Bronchial epithelial cell (primary cell): ENCODE results near the gene FAXDC2. TPM values are rescaled to one million over a fixed set of nuclear protein-coding genes. Genes with fewer than 3 reads are reported as not detected.

Source experiments
- DNase-seq: peaks from one replicate; pipeline ENCODE4 v3.0.0-alpha.2; 2010; ENCODE audit warnings: low read depth
- FAIRE-seq: peaks from 2 replicates; lab custom pipeline; 2011; peaks lifted over from hg19 to GRCh38; lab: Jason Lieb, UNC
- H3K27me3 ChIP-seq: 2 replicates; pipeline ENCODE4 v1.5.1; 2011; ENCODE audit warnings: low read length; ENCODE audit not compliant: control insufficient read depth, insufficient read depth
- H3K36me3 ChIP-seq: 2 replicates; pipeline ENCODE4 v1.5.1; 2011; ENCODE audit warnings: low read length; ENCODE audit not compliant: control insufficient read depth, insufficient read depth
- H3K4me3 ChIP-seq: 2 replicates; pipeline ENCODE4 v1.5.1; 2011; ENCODE audit warnings: mild to moderate bottlenecking, low read depth, low read length, control low read depth
- total RNA-seq: library from RNA; depleted of rRNA; stranded (reverse); fragments of >200 nt; gene quantifications from 2 replicates; pipeline ENCODE4 v1.2.1, GENCODE V29; 2014
- TF ChIP-seq, protein P1 (sequence below): IDR thresholded peaks from 2 replicates; pipeline ENCODE4 v1.5.1; 2011; ENCODE audit warnings: mild to moderate bottlenecking, moderate library complexity, low read length, control low read depth, inconsistent platforms; ENCODE audit not compliant: insufficient read depth, severe bottlenecking

Gene FAXDC2
- total RNA-seq, 1 donor from 2014 or later, result 1.1 TPM

DNA sequence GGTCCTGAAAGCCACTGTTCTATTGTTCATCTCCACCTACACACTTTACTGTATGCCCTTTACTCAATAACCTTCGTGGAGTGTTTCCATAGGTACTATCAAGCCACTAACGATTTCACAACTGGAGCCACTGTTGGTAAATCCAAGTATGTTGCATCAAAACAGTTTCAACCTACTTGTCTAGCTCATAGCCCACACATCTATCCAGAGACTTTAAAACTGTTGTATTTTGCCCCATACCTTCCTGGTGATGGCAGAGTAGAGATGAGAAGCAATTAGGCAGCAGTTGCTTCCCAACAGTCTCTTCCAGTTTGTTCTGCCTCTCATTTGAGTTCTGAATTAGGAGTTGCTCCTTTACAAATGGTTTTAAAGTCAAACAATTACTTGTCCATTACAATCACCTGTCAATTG, 607 bp downstream of the FAXDC2 start:
- DNase-seq, result peak; percentile 43
- Histone ChIP-seq H3K27me3 (no peaks in the 10 kb centered on the region), H3K36me3 (no peaks in the 10 kb centered on the region), H3K4me3 (no peak overlapping the region)
- FAIRE-seq, result no peak
- TF ChIP-seq, protein P1, sequence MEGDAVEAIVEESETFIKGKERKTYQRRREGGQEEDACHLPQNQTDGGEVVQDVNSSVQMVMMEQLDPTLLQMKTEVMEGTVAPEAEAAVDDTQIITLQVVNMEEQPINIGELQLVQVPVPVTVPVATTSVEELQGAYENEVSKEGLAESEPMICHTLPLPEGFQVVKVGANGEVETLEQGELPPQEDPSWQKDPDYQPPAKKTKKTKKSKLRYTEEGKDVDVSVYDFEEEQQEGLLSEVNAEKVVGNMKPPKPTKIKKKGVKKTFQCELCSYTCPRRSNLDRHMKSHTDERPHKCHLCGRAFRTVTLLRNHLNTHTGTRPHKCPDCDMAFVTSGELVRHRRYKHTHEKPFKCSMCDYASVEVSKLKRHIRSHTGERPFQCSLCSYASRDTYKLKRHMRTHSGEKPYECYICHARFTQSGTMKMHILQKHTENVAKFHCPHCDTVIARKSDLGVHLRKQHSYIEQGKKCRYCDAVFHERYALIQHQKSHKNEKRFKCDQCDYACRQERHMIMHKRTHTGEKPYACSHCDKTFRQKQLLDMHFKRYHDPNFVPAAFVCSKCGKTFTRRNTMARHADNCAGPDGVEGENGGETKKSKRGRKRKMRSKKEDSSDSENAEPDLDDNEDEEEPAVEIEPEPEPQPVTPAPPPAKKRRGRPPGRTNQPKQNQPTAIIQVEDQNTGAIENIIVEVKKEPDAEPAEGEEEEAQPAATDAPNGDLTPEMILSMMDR, result no peak

DNA sequence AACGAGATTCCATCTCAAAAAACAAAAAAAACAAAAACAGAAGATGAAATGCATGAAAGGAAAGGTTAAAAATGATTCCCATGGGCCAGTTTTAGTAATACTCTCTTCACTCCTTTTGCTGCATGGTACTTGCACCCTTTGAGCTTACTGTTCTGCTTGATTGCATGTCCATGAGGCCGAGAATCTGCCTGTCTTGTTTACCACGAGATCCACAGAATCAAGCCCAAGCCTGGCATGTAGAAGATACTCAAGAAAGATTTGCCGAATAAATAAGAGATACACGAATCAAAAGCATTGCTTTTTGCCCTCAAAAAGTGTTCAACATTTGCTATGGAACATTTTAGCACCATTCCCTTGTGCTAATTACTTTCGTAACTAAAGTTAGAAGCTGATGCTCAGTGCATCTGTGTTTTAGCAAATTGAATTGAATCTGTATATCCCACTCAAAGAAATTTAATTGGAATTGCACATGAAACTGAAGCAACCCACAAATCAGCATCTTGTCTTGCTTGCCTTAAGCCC, 1.1 kb downstream of the FAXDC2 start:
- TF ChIP-seq, protein P1, result no peak
- FAIRE-seq, result no peak
- no peak for DNase-seq
- no peaks in the 10 kb centered on the region for H3K27me3 ChIP-seq
- H3K4me3 ChIP-seq, result no peak overlapping the region
- H3K36me3 ChIP-seq, result no peaks in the 10 kb centered on the region

DNA sequence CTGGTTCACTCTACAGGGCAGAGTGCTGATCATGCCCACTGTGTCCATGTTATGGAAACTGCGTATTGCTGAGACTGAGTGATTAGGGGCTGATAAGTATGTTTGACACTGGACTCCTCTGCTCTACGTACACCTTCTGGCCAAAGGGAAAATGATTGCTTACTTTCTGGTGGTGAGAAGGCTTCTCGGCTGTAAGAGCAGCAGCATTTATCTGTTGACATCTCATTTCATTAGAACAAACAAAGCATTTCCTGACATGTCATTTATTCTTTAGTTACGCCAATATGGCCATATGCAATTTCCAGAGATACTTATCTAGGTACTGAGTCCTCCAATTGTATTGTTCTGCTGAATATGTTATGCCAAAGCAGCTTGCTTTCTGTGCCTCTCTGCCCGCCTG, 5.6 kb downstream of the FAXDC2 start:
- DNase-seq, result no peak
- TF ChIP-seq, protein P1, result no peak
- FAIRE-seq, result no peak
- Histone ChIP-seq H3K27me3 (no peaks in the 10 kb centered on the region), H3K36me3 (no peaks in the 10 kb centered on the region), H3K4me3 (no peak overlapping the region)

DNA sequence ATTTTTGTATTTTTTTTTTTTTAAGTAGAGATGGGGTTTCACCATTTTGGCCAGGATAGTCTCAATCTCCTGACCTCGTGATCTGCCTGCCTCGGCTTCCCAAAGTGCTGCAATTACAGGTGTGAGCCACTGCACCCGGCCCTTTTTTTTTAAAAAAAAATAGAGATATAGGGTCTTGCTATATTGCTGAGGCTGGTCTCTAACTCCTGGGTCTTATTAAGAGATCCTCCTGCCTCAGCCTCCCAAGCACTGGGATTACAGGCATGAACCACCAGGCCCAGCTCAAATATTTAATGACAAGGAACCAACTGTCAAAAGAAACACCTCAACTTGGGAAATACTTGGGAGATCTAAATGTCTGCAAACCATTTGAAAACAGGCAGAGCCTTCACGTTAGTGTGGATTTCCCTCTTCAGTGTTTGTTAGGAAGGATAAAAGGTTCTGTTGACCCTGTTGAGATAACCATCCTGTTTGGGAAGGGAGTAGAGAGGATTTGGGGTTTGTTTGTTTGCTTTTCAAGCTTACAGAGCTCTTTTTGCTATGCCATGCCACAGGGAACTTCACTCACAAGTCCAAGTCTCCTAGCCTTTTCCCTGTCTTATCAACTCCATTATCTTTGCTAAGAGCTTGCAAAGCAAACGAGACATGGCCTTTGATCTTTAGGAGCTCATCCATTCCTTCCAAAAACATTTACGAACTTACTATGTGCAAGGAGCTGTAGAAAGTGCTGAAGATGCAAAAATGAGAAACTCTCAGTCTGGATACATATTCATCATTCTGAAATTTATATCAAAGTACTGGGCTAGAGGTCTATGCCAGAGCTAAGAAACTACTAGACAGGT, 7.5 kb downstream of the FAXDC2 start:
- no peaks in the 10 kb centered on the region for H3K36me3 ChIP-seq
- DNase-seq (no peak), FAIRE-seq (no peak)
- H3K4me3 ChIP-seq, result no peak overlapping the region
- TF ChIP-seq, protein P1, result no peak
- no peaks in the 10 kb centered on the region for H3K27me3 ChIP-seq

DNA sequence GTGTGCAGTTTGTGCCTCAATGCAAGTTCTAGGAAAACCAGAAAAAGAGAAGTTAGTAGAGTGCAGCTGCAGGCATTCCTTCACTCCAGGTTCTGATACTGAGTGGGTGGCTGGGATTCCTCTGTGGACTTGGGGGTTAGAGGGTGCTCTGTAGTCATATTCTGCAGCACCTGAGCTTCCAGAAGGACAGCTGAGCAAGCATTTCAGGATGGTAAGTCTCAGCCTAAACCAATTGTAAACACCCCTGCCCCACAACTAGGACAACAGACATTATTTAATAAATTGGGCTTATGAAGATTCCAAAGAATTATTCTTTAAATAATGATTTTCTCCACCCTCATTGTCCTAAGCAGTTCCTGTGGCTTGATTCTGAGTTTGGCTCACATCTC, 9.1 kb downstream of the FAXDC2 start:
- FAIRE-seq (no peak), DNase-seq (no peak)
- H3K27me3 ChIP-seq, result no peaks in the 10 kb centered on the region
- H3K4me3 ChIP-seq, result no peak overlapping the region
- no peaks in the 10 kb centered on the region for H3K36me3 ChIP-seq
- TF ChIP-seq, protein P1, result no peak
